AG08395 (cell line): ENCODE results near the gene DYNLRB2.

Experiments
- DNase-seq: peaks from one replicate; pipeline ENCODE4 v3.0.0; 2012; ENCODE audit warnings: mixed read lengths, low spot score

Gene DYNLRB2

DNA sequence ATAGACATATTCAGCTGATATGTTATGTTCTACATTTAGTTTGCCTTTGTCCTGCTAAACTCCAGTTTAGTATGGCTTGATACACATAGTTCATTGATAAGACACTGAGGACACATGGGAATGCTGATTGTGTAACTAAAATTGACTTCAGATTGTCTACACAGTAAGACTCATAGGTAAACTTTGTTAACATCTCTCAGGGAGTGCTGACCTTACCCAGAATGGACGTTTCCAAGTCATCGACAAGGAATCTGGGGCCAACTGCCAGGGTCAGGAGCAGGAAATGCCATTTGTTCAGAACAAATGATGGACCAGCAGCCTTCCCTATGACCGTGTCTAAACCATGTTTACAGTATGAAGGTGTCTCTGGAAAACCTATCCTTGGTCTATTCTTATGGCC lies 58.7 kb downstream of the DYNLRB2 start:
- DNase-seq, result no peak
